Subcutaneous abdominal adipose tissue (tissue), 5 donors: Measurements from ENCODE around the gene ABLIM2.

Experiments used
- H3K27ac ChIP-seq: one replicate; pipeline ENCODE4 v1.7.0; 2013; ENCODE audit warnings: low read depth, mild to moderate bottlenecking, inconsistent platforms, low read length, moderate library complexity
- H3K27me3 ChIP-seq, 5 donors: one replicate each; pipeline ENCODE4 v1.7.0; 2013; ENCODE audit warnings: low read length in 5 of 5, inconsistent platforms in 1 of 5; ENCODE audit not compliant: control insufficient read depth in 5 of 5, insufficient read depth in 4 of 5
- H3K36me3 ChIP-seq, 5 donors: one replicate each; pipeline ENCODE4 v1.7.0; 2013; ENCODE audit warnings: low read length in 5 of 5; ENCODE audit not compliant: control insufficient read depth in 5 of 5, insufficient read depth in 5 of 5
- H3K4me1 ChIP-seq, 5 donors: one replicate each; pipeline ENCODE4 v1.7.0; 2013; ENCODE audit warnings: low read length in 5 of 5, mild to moderate bottlenecking in 3 of 5, moderate library complexity in 1 of 5; ENCODE audit not compliant: control insufficient read depth in 5 of 5, insufficient read depth in 5 of 5
- H3K4me3 ChIP-seq, 5 donors: one replicate each; pipeline ENCODE4 v1.7.0; 2013; ENCODE audit warnings: low read length in 5 of 5, low read depth in 1 of 5
- H3K9ac ChIP-seq, 5 donors: one replicate each; pipeline ENCODE4 v1.7.0; 2013; ENCODE audit warnings: low read length in 5 of 5, mild to moderate bottlenecking in 4 of 5, moderate library complexity in 3 of 5
- H3K9me3 ChIP-seq, 5 donors: one replicate each; pipeline ENCODE4 v1.7.0; 2013; ENCODE audit warnings: low read length in 5 of 5; ENCODE audit not compliant: control insufficient read depth in 5 of 5
- donor health status: healthy.
- donor health status: healthy.
- donor health status: healthy.
- donor health status: healthy.
- donor health status: healthy.

Gene ABLIM2

DNA sequence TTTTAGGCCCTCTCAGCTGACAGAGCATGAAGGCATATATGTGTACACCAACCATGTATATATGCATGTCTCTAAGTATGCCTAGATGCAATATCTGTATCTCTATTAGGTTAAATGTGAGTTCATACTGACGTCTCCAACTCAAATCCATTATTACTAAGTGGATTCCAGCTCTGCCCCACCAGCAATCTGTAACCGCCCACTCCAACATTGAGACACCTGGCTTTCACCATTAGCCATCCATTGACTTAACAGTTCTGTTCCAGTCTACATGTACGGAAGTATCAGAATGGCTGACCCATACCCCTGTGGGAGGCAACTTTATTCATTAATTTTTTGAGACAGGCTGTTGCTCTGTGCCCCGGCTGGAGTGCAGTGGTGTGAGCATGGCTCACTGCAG lies 25.4 kb upstream of the ABLIM2 start:
- no peaks in the 10 kb centered on the region for H3K9me3 ChIP-seq
- no peak overlapping the region for H3K4me3 ChIP-seq
- H3K4me1 ChIP-seq = peaks cover 13 to 52% (median 37%) of the 10 kb centered on the region in 5 donors
- H3K27me3 ChIP-seq = no peaks in the 10 kb centered on the region
- H3K9ac ChIP-seq = no peak overlapping the region
- H3K27ac ChIP-seq = no peak overlapping the region
- H3K36me3 ChIP-seq = no peaks in the 10 kb centered on the region

DNA sequence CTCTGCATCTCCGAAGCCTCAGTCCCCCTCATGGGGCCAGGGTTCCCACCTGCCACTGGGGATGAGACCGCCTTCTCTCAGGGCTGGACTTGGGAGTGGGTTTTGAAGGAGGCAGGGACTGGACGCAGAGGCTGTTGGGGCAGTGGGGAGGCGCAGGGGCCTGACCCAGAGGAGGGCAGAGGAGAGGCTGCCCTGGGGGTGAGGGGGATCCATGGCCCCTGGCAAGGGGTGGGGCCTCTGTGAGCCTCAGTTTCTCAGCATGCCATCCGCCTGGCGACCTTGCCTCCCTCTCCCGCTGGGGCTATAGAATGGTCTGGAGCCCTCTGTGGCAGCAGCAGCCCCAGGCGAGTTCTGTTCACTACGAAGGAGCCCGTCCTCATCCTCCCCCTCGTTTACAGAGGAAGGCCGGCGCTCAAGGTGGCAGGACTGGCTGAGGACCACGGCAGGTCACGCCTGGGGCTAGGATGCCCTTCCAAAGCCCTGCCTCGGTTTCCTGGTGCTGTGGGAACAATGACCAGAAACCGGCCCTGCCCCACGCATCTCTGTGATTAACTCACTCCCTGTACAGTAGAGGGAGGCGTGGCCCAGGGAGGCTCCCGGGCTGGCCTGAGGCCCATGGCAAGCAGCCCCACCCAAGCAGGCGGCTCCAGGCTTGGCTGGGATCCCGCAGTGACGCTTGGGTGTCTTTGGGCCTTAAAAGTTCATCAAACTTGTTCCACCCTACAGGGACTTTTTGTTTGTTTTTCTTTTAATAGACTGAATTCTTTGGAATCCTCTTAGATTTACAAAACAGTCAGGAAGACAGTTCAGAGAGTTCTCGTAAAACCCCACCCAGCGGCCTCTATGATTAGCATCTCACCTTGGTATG lies 24.5 kb upstream of the ABLIM2 start:
- Histone ChIP-seq H3K4me1 (peaks cover 10 to 42% (median 28%) of the 10 kb centered on the region in 5 donors), H3K36me3 (no peaks in the 10 kb centered on the region), H3K27me3 (no peaks in the 10 kb centered on the region), H3K9me3 (no peaks in the 10 kb centered on the region), H3K9ac (no peak overlapping the region), H3K27ac (no peak overlapping the region), H3K4me3 (no peak overlapping the region)

DNA sequence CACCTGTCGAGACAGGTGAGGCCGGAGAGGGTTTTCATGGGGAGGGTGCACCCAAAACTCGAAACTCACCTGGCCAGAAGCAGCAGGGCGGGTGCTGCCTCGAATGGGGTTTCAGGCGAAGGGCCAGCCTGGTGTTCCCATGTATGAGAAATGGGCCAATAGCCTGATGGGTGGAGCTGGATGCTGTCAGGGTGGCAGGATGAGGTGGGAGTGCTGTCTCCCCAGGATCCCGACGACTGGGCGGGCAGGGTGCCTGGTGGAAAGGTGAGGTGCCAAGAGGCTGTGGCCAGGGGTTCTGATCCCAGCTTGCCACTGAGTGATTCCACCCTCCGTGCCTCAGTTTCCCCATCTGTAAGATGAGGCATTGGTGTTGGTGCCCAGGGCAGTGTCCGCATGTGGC lies 23.7 kb upstream of the ABLIM2 start:
- H3K4me1 ChIP-seq = peaks cover 10 to 41% (median 28%) of the 10 kb centered on the region in 5 donors
- no peaks in the 10 kb centered on the region for H3K27me3 ChIP-seq
- H3K4me3 ChIP-seq = no peak overlapping the region
- H3K9me3 ChIP-seq = no peaks in the 10 kb centered on the region
- H3K36me3 ChIP-seq = no peaks in the 10 kb centered on the region
- H3K9ac ChIP-seq = no peak overlapping the region
- H3K27ac ChIP-seq = no peak overlapping the region

DNA sequence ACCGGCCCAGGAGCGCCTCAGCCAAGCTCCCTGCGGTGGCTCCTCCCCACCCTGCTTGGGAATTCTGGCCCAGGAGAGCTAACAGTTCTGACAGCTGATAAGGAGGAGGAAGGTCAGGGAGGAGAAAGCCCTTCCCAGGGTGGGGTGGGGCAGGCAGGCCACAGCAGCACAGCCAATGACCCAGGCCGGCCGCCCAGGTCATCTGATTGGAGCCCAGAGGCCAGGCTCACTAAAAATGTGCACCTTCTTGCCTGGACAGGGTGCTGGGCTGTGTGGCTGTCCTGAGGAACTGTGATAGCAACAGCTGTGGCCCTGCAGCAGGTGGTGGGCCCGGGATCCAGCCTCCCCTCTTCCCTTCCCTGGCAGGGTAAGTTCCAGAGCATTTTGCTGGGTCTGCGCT lies 23.2 kb upstream of the ABLIM2 start:
- H3K27me3 ChIP-seq = no peaks in the 10 kb centered on the region
- H3K9me3 ChIP-seq = no peaks in the 10 kb centered on the region
- no peak overlapping the region for H3K4me3 ChIP-seq
- H3K4me1 ChIP-seq = peaks cover 10 to 41% (median 30%) of the 10 kb centered on the region in 5 donors
- H3K9ac ChIP-seq = no peak overlapping the region
- no peak overlapping the region for H3K27ac ChIP-seq
- H3K36me3 ChIP-seq = no peaks in the 10 kb centered on the region

DNA sequence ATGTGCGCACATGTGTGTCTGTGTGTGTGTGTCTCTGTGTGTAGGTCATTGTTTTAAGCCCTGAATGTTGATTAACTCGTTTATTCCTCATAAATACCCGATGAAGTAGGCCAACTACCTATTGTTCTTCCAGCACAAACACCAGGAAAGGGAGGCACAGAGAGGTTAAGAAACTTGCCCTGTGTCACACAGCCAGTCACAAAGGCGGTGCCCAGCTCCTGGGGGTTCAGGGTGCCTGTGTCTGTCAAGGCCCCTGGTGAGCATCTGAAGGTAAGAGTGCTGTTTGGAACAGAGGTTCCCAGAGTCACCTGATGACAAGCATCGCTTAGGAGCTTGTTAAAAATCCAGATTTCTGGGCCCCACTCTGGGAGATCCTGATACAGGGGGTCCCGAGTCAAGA lies 22.5 kb upstream of the ABLIM2 start:
- H3K27ac ChIP-seq = no peak overlapping the region
- peaks cover 0 to 3% (median 0%) of the 10 kb centered on the region in 5 donors for H3K27me3 ChIP-seq
- H3K9ac ChIP-seq = no peak overlapping the region
- H3K9me3 ChIP-seq = no peaks in the 10 kb centered on the region
- H3K4me1 ChIP-seq = peaks cover 10 to 41% (median 28%) of the 10 kb centered on the region in 5 donors
- H3K4me3 ChIP-seq = no peak overlapping the region
- no peaks in the 10 kb centered on the region for H3K36me3 ChIP-seq

DNA sequence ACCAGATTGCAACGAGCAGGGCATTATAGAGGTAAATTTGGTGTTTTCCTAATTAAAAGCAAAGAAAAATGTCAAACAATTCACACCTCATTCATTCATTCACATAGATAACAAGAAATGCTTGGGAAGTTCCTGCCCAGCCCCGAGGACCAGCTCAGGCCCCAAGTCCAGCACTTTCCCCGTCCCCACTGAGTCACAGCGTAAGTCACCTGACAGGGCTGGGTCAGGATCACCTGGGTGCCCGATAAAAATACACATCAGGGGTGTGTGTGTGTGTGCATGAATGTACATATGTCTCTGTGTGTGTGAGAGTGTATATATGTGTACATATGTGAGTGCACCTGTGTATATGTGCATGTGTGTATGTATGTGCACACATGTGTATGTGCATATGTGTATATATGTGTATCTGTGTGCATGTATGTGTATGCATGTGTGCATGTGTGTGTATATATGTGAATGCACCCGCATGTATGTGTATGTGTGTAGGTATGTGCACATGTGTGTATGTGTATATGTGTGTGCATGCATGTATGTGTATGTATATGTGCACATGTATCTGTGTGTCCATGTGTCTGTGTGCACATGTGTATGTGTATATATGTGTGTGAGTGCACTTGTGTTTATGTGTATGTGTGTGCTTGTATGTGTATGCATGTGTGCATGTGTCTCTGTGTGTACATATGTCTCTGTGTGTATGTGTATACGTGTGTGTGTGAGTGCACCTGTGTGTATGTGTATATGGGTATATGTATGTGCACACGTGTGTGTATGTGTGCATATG lies 21.9 kb upstream of the ABLIM2 start:
- H3K36me3 ChIP-seq = no peaks in the 10 kb centered on the region
- H3K27ac ChIP-seq = no peak overlapping the region
- no peak overlapping the region for H3K9ac ChIP-seq
- H3K9me3 ChIP-seq = no peaks in the 10 kb centered on the region
- H3K27me3 ChIP-seq = peaks cover 0 to 3% (median 0%) of the 10 kb centered on the region in 5 donors
- H3K4me3 ChIP-seq = no peak overlapping the region
- H3K4me1 ChIP-seq = peaks cover 7 to 36% (median 22%) of the 10 kb centered on the region in 5 donors

DNA sequence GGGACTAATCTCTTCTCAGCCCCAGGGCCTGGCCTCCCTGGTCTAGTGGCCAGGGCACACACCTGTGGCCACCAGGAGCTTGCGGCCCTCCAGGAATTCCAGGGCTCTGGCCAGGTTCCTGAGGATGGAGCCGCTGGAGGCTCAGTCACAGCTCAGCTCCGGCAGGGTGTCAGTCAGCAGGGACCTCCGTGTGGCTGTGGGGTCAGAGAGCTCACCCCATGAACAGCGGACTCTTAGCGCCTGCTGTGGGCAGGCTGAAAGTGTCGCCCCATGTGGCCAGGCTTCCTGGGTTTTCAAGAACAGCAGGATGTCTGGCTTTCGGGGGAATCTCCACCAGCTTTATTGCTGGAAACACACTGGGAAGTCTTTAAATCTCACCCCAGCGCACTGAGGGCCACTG lies 21.2 kb upstream of the ABLIM2 start:
- no peaks in the 10 kb centered on the region for H3K9me3 ChIP-seq
- peaks cover 0 to 3% (median 0%) of the 10 kb centered on the region in 5 donors for H3K27me3 ChIP-seq
- no peaks in the 10 kb centered on the region for H3K36me3 ChIP-seq
- H3K4me1 ChIP-seq = peaks cover 5 to 29% (median 16%) of the 10 kb centered on the region in 5 donors
- H3K4me3 ChIP-seq = no peak overlapping the region
- H3K9ac ChIP-seq = no peak overlapping the region
- no peak overlapping the region for H3K27ac ChIP-seq

DNA sequence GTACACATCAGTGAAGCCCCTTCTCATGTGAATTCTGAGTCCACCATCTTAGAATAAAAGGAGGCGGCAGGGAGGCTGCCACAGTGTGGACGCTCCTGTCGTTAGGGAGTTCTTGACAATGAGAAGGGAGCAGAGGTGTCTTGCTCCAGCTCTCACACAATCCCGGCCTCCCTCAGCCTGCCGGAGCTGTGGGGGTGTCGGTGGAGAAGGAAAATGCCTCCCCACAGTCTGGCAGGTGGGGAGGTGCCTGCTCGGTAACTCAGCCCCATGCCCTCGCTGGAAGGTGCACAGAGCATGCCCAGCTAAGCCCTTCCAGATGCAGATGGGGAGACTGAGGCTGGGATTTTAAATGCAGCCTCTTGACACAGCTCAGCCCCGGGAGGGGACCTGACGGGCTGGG lies 20.5 kb upstream of the ABLIM2 start:
- Histone ChIP-seq H3K9me3 (no peaks in the 10 kb centered on the region), H3K27me3 (peaks cover 0 to 3% (median 0%) of the 10 kb centered on the region in 5 donors), H3K9ac (no peak overlapping the region), H3K27ac (no peak overlapping the region), H3K4me1 (peaks cover 5 to 28% (median 16%) of the 10 kb centered on the region in 5 donors), H3K36me3 (no peaks in the 10 kb centered on the region), H3K4me3 (no peak overlapping the region)

DNA sequence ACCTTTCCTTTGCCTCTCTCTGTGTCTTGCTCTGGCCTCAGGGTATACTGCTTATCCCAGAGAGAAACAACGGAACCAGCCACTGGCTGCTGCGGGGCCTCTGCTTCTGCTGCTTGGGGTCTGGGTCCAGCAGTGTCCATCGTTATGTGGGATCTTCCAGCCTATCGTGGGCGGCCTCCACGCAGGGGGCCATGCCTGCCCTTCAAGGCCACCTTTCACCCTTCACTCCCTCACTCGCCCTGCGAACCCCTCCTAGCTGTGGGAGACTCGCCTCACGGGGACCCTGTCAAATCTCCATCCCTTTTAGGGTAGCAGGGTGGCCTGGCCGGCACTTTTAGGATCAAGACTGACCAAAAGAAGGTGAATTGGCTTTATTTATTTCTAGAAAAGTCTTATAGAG lies 19.3 kb upstream of the ABLIM2 start:
- no peak overlapping the region for H3K9ac ChIP-seq
- H3K4me3 ChIP-seq = no peak overlapping the region
- peaks cover 0 to 3% (median 0%) of the 10 kb centered on the region in 5 donors for H3K27me3 ChIP-seq
- no peak overlapping the region for H3K27ac ChIP-seq
- H3K4me1 ChIP-seq = peaks cover 0 to 17% (median 7%) of the 10 kb centered on the region in 5 donors
- no peaks in the 10 kb centered on the region for H3K36me3 ChIP-seq
- H3K9me3 ChIP-seq = no peaks in the 10 kb centered on the region

DNA sequence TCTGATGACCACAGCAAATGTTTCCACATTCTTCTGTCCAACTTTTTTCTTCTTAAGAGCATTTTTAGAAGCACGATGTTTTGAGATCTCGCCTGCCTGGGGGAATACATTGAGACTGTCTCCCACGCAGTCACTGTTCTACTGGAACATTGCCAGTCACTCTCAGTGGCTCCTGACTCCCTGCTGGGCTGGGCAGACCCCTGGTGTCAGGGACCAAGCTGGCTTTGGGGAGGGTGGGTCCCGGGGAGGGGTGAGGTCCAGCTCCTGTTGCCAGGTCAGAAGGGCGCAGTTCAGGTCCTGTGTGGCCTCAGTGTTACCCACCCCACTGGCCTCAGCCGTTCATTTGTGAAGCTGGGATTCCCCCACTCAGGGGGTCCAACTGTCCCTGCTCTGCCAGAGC lies 18.9 kb upstream of the ABLIM2 start:
- Histone ChIP-seq H3K9ac (no peak overlapping the region), H3K27ac (no peak overlapping the region), H3K27me3 (peaks cover 0 to 3% (median 0%) of the 10 kb centered on the region in 5 donors), H3K4me3 (no peak overlapping the region), H3K4me1 (peaks cover 0 to 13% (median 3%) of the 10 kb centered on the region in 5 donors), H3K9me3 (no peaks in the 10 kb centered on the region), H3K36me3 (no peaks in the 10 kb centered on the region)
